Measurements from ENCODE around the gene SMYD3.

Gene SMYD3

DNA sequence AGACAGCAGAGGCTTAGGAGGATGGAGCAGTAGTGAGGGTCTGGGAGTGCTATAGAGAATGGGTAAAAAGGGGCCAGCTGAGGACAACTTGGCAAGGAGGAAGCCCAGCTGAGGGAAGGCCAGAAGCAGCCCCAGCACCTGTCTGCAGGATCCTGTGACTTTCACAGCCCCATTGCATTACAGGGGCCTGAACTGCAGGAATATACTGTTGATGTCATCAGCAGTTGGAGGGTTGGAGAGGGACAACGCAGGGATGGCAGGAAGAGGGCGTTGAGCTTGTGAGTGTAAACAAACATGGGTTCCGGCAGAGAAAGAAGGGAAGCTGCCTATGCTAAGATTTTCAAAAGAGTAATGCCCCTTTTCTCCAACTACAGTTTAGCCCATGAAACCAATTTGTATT lies 628.5 kb downstream of the SMYD3 start:
- DNase-seq: no peak

DNA sequence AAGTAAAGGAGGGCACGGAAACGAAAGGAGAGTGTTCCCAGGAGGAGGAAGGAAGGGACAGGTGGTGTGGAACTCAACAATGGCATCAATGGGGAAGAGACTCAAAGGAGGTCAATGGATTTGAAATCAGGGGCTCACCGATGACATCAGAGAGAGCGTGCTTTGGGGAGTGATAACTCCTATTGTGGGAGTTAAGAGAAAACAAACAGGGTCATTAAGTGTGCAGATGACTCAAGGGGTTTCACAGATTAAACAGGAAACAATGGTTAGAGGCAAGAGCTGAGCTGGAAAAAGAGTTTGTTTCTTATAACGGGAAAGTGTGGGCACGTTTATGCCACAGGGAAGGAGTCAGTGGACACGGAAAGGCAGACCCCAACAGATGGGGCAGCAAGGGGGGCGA lies 629.1 kb downstream of the SMYD3 start:
- no peak for DNase-seq

DNA sequence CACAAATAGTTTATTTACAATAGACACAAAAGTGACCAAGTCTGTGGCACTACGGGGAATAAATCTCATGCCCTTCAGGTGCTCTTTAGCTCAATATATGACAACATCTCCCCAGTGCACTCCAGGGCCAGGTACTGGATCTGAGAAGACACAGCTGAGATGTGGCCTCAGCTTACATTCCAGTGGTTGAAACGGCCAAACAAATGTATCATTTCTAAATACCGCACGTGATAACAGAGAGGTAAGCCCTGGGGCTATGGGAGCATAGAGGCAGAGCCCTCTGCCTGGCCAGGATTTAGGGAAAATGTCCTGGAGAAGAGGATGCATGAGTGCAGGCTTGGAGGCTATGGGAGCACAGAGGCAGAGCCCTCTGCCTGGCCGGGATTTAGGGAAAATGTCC lies 630.5 kb downstream of the SMYD3 start:
- DNase-seq: no peak

DNA sequence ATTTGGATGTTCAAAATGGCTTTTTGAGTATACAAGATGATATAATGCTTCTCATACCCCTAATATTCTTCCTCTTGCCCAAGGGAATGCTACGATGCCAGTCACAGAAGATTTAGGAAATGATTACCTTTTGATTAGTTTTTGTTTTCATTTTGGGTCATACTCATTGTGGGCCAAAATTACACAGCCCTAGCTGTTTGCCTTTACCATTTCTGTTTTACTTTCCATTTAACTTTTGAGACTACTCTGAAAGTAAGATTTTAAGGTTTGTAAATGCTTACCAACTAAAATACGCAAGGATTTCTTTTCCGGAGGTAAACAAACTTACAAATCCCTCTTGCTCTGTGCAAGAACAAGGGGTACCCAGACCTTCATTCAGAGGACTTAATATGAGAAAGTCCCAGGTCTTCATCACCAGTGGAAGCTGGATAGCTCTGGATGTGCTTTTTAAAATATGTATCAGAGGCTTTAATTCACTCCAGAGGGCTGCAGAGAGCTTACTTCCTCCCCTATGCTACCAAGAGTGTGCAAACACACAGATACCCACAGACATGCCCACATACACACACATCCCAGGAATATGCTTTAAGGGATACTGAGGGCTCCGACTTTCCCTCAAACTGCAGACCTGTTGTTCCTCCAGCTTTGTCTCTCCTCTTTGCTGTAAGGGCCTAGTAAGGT lies 631.4 kb downstream of the SMYD3 start:
- DNase-seq: no peak

DNA sequence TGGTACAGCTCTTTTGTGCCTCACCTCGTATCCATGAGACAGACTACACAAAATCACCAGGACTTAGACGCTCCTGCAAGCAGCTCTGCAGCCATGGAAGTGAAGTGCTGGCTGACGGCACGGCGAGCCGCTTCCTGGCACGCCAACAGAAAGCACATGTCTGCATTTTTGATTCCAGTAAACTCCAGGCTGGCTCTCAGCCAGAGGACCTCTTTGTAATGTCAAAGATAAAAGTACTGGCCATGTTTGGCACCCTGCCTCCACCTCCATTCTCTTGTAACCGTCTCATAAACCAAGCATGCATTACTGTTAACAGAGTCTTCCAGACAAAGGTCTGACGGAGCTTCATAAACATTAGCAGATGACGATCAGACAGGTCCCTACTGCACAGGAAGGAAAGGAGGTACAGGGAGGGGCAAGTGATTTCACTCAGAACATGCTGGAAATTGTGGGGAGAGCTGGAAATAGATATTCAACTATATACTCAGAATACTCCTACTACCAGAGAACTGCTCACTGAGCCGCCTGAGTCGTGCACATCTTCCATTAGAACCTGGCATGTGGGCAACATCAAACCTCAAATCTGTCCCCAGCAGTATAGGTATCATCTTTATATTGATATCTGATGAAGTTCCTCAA lies 632.0 kb downstream of the SMYD3 start:
- DNase-seq: no peak

DNA sequence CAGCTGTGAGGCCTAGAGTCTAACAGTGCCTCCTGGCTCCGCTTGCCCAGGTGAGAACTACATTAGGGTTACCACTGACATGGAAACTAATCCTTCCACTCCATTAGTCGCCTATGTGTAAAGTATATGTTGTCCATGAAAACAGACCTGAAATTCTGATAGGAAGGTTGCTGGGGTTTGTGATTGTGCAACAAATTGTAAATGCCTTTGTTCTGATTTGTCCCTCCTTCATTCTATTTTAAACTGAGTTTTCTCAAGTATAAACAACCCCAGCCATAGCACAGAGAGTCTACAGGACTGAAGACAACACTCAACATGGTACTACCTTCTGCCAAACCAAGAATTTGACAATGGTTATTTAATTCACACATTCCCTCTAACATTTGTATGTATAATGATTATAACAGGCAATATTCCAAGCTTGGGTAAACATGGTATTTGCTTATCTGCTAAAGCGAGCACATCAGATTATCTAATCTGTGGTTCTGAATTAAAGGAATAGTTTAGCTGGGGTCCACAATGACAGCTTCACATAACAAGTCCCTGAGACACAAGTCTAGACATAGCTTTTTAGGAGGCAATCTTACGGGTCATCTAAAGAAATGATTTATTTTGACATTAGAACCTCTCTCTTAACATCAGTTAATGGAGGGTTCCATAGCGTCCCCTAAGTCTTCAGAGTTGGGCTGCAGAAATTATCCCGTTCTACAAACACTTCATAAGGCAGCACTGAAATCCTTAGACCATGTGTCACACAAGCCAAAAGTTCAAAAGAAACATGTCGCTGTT lies 633.0 kb downstream of the SMYD3 start:
- DNase-seq: no peak

DNA sequence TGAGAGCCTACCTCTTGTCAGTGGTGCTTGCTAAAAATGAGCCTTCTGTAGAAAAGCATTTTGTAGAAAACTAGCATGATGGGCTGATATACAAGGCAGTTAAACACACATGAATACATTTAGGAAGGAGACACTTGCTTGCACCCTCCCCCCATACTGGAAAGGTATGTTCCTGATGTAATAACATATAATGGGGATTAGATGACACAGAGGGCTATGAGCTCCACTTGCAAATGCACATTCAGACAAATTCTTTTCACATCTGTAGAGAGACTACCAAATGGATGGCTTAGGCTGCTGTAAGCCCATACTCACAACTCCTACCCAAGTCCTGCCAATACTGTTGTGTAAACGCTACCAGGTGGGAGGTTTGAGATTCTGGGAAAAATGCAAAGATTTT lies 634.0 kb downstream of the SMYD3 start:
- no peak for DNase-seq

DNA sequence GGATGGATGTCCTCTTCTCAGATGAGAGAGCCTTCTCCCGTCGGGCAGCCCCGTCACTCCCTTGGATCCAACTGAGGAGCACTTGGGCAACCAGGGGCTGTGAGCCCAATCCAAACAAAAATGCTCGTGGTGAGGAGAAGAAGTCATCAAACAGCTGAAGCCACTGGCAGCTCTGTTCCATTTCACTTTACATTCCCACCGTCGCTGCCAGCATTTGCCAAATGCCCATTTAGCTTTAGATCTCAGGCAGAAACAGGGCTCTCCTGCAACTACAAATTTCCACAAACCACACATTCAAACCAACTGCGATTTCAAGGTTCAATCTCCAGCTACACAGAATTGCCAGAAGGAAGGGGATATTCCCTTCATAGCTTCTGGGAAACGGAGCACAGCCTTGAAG lies 634.6 kb downstream of the SMYD3 start:
- no peak for DNase-seq

DNA sequence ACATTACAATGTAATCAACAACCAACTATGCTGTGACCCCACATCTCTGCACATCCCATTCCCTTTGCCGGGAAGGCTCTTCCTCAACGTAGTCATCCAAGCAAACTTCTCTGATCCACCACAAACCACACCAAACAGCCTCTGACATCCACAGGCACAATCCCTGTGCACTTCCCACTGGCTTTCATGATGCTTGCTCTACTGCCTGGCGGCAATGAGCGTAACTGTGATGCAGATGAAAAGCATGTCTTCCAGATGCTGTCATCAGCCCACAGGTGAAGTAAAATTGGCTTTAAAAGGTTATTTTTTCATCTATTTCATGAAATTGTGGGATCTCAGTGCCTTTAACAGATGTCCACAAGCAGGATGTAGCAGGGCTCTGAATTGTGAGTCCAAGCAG lies 635.2 kb downstream of the SMYD3 start:
- DNase-seq: no peak

DNA sequence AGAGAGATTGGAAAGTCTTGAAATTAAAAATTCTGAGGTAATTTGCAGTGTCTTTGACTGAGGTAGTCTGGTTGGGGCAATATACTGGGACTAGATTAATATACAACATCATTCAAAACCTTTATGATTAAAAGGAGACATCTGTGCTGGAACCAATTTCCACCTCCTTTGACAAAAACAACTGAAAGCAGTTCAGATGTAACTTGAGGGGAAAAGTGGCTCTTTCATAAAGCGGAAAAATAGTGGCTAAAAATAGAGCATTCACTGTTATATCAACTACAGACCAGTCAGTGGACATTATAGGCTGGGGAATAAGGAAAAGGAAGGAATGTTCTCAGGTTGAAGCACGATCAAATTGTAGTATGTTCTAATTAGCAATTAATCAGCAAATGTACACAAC lies 635.9 kb downstream of the SMYD3 start:
- DNase-seq: no peak

DNA sequence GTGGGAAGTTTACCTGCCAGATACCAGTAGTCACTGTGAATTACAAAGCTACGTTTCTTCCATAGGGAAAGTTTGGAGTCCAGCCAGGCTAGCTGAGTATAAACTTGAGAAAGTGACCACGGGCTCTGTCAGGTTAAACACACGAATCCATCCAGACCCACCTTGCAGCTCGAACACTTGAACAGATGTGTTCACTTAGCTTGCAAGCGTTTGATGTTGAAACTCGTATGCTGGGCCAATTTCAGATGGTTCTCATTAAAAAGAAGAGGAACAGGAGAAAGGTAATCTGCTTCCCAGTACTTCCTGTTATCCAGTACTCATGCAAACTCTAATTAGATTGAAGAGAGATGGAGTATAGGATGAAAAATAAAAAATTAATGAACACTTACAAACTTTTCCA lies 636.4 kb downstream of the SMYD3 start:
- DNase-seq: no peak

DNA sequence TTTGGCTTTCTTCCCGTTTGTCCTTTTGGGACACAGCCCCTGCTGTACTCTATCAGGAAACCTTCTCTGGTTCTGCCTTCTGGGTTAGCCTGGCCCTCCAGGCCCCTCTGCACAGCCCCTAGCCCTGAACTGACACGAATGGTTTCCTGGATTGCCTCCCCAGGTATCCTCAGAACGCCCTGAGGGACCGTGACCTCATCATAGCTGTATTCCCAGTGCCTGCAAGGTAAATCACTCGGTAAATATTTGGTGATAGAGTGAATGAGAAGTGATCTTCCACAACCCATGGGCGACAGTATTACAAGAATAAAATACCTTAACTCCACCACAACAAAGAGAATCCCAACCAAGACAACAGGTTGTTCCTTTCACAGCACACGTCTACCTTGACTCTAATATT lies 637.2 kb downstream of the SMYD3 start:
- DNase-seq: no peak

DNA sequence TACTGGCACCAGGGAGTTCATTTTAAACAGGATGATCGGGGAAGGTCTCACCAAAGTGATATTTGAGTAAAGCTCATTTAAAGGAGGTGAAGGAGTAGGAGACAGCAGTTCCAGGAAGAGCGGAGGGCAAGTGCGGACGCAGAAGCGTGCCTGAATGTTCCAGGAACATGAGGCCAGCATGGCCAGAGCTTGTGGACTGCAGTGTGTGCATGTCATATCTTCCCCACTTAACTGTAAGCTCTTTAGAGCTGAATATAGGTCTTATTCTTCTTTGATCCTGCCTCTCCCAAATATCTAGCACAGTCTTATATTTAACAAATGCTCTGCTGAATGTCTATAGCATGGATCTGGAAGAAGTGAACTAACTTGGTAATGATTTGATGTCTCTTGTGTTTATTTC lies 639.3 kb downstream of the SMYD3 start:
- DNase-seq: no peak

DNA sequence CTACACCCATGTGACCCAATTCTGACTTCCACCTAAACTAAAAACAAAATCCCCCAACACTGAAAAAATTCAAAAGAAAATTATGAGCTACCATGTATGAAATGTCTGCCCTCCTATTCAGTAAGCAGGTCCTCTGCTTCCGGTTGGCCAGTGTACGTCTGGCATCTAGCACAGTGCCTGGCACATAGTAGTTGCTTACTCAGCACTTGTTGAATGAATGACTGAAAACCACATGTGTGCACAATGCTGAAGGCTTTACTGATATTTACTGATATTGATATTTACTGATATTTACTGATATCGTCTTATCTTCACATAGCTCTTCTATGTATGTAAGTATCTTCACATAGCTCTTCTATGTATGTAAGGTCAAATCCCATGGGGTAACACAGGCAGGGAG lies 642.2 kb downstream of the SMYD3 start:
- DNase-seq: no peak

DNA sequence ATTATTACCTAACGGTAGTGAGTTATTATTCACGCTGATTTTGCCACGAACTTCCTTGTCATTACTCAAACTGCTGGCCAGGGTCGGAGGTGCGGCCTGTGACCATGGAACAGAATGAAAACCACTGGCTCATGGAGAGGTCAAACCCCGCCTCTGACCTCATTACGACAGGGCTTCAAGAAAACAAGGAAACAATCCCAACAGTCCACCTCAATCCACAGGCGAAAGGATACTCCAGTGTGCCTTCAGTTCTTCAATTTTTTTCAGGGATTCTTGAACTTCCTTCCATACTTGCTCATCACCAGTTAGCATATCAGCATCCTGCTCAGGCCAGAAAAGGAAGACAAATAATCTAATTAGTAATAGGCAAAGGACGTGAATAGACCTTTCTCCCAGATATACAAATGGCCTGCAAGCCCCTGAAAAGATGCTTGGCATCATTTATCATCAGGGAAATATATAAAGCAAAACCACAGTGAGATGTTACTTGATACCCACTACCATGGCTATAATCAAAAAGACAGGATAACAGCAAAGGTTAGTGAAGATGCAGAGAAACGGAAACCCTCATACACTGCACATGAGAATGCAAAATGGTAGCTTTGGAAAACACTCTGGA lies 643.4 kb downstream of the SMYD3 start:
- DNase-seq: no peak

DNA sequence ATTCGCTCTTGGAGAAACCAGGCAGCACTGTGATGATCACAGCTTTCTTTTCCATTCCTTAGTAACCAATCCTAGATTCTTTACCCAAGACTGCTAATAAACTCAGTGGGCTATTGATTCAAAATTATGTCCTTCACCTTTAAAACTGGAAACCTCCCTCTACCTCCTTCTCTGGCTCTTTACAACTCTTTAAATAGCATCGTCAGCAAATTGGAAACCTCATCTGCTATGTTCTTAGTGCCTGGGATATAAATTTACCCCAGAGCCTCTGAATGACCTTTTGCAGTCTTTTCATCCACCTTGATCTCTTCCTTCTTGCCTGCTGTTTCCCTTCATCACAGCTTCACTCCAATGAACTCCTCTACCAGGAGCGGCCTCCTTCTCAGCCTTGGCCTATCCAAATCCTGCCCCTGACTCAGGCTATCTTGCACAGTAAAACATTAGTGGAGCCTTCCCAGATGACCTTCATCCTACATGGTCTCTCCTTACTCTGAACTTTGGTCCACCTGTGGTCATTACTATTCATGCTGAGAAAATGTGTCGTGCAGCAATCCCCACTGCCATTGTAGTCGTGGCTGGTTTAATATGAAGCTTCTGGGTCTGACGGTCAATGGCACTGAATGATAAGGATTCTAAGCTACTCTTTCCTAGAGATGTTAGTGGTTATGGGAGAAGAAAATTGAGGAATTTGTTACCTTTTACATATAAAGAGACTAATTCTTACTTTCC lies 644.1 kb downstream of the SMYD3 start:
- no peak for DNase-seq

DNA sequence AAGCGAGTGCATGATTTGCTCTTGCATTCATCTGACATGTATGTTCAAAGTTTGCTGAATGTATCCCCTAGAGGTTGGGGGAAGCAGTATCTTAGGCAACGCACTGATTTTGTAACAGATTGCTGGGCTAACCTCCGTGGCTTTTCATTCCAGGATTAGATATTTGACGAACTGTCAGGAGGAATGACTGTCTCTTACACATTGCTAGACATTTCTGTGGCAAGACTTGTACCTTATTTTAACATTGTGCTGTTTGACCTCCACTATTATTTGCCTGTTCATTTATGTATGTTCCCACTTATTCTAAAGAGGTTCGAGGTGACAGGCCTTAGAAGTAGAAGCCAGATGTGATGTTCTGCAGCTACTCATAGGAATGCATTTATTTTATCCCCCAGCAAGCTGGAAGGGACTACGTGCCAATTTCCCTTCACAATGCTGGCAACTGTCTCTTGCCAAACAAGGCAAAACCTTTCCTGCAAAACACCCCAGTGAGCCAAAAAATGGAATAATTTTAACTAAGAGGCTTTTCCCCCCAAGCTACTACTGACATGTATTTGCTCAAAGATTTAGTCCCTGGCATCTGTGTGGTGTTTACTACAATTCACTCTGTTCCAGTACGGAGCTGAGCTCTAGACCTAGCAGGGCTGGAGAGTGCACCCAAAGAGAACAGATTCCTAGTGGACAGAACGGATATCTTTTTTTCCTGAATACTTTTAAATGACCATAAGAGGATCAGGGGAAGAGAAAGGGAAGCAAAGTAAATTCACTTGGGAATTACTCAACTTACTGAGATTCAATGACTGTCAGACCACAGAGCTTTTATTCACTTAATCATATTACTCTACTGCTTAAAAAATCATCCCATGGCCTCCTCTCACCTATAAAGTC lies 646.2 kb downstream of the SMYD3 start:
- no peak for DNase-seq

DNA sequence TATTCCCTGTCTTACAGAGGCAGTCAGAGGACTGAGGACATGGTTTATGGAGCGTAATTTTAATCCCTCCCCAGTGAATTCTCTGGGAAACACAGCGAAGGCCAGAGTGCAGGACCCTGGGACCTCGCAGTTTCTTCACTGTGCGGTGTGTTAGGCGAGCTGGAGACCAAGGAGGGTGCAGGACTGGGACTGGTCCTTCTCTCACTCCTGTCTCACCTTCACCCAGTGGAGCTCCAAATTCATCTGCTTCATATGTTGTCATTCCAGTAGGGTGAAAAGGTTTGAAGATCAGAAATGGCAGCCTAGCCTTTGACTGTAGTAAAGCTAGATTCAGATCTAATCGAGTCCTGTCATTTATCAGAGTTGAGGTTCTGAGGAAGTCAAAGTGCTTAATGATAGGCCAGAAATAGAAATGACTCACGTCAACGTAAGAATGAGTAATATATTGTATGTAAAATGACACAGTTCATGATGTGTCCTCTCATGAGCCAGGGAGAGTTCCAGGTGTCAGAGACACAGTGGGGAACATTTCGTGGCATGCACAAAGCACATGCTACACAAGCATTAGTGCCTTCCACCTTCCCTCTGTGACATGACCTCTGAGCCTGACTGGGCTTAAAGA lies 647.5 kb downstream of the SMYD3 start:
- no peak for DNase-seq

DNA sequence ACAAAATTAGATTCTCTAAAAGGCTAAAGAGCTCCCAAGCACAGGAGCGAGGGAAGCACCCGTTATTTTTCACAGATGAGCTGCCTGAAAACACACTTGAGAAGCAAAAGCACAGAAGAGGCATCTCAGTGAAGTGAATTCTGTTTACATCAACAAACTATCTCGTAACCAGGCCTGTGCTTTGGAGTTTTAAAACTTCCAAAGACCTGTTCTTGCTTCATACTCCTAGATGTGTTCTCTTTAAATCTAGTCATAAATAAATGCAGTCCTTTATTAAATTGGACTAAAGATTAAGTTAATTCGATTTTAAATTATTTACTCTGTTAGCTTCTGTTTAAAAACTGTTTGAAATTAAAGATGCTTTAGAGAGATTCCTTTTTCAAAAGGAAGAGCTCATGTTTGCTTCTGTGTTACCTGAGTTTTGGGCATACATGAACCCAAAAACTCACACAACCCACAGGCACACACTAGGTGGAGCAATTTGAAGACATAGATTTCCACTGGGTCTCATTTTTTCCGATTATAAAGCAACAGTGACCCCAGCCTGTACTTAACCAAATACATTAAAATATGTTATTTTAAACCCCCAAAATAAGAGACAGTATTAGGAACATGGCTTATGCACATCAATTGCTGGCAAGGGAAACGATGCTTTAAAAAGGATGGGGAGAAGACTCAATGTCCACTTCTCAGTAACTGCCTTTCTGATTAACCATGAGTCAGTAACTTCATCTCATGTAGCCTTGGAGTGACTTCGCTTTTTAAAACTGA lies 648.2 kb downstream of the SMYD3 start:
- no peak for DNase-seq

DNA sequence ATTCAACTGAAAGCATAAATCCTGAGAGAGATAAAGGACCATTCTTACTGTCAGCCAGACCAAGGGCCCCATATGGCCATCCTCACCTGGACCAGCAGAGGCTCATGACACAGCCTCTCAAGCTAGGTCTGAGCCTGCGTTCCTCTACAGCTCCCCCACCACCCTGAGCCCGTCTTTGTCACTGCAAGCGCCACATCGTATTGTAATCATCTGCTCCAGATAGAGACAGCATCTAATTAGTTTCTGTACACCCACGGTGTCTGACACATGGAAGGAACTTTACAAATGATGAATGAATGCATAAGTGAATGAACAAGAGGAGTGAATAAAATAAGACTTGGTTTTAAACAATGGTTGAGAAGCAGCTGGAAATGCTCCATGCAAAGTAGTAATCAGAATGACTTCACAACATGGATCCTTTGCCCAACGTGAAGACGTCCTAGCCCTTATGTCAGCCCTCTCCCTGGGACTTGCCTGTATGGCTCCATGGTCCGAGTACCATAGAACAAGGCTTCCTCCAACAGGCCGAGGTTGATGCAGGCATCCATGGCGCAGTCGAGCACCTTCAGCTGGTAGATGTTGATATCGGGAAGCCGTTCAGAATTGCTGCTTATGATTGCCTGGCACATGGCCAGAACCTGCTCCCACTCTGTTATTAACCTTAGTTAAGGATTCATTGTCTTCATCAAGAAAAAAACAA lies 648.9 kb downstream of the SMYD3 start:
- no peak for DNase-seq

Data from cerebellar nuclear complex (tissue), 1 donor.